Lower leg skin (tissue), 3 donors: ENCODE data around the gene KCNMB4.

Experiments
- POLR2A ChIP-seq, 2 donors: fragments of 450-650 bp; IDR thresholded peaks; one replicate each; pipeline ENCODE4 v1.6.1; 2016 to 2017; ENCODE audit warnings: antibody characterized with exemption in 2 of 2, mild to moderate bottlenecking in 1 of 2, moderate library complexity in 1 of 2
- TF ChIP-seq, protein P1 (sequence below), 3 donors: fragments of 450-650 bp; IDR thresholded peaks; one replicate each; pipeline ENCODE4 v1.5.1; 2016; ENCODE audit warnings: antibody characterized with exemption in 3 of 3, mild to moderate bottlenecking in 3 of 3, moderate library complexity in 2 of 3

DNA sequence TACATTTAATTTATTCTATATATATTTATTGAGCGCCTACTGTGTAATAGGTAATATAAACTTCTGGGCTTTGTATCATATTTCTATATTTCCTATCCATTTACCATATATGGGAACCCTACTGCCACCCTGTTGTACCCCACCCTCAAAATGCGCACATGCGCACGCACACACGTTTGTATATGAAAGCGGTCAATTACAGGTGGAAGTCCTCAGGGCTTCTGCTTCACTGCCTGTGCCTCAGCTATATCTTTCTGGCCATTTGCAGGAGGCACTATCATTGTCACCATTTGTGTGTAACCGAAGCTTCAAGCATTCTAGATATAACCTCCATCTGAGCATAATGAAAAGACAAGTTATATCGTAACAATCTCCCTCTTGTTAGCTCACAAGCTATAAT, 31.3 kb upstream of the KCNMB4 start:
- TF ChIP-seq, protein P1, sequence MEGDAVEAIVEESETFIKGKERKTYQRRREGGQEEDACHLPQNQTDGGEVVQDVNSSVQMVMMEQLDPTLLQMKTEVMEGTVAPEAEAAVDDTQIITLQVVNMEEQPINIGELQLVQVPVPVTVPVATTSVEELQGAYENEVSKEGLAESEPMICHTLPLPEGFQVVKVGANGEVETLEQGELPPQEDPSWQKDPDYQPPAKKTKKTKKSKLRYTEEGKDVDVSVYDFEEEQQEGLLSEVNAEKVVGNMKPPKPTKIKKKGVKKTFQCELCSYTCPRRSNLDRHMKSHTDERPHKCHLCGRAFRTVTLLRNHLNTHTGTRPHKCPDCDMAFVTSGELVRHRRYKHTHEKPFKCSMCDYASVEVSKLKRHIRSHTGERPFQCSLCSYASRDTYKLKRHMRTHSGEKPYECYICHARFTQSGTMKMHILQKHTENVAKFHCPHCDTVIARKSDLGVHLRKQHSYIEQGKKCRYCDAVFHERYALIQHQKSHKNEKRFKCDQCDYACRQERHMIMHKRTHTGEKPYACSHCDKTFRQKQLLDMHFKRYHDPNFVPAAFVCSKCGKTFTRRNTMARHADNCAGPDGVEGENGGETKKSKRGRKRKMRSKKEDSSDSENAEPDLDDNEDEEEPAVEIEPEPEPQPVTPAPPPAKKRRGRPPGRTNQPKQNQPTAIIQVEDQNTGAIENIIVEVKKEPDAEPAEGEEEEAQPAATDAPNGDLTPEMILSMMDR (IDR thresholded peaks at IDR 0.05) = no peak
- no peak for TF ChIP-seq POLR2A (IDR thresholded peaks at IDR 0.05)
